ENCODE results near the gene ATPAF1. TPM values are rescaled to one million over a fixed set of nuclear protein-coding genes. Genes with fewer than 3 reads are reported as not detected.
A peak's percentile ranks its signal among the peaks of the same experiment; 100 is the strongest.

The ATPAF1 gene
- total and polyA plus RNA-seq, 5 donors, result 144 to 218 (median 177) TPM

DNA sequence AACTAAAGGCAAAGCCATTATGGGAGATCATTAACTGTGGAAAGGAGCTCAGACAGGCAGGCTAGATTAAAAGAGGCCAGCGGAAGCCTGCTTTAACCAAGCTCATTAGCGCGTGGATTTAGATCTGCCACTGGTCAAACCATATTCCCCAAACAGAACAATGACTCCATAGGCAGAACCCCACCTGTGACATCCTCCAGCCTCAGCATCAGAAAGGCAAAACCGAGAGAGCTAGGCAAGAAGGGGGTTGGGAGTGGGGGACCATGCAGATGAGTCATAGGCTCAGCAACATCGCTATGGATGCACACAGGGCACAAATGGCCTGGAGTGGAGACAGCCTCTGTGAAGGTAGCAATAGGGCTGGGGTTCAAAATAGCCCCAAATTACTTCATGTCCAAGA lies 84.7 kb downstream of the ATPAF1 start:
- Histone ChIP-seq H3K4me1 (ENCODE audit: control insufficient read depth, insufficient read depth, low read length) (no peaks in the 10 kb centered on the region), H3K9me3 (ENCODE audit: control insufficient read depth, low read length) (no peaks in the 10 kb centered on the region), H3K27ac (ENCODE audit: low read length) (no peak overlapping the region), H3K27me3 (ENCODE audit: control insufficient read depth, insufficient read depth) (no peaks in the 10 kb centered on the region), H3K4me3 (ENCODE audit: low read length) (no peak overlapping the region)
- intact Hi-C loops (cut with DNase I), result no loop called here
- WGBS, result 90% methylated on average over 5 of the region's 5 CpGs
- ATAC-seq (no peak), DNase-seq (no peak)

GRCh38 chr1:46582972-46583371 lies 85.2 kb downstream of the ATPAF1 start:
- Histone ChIP-seq H3K4me3 (ENCODE audit: low read length) (no peak overlapping the region), H3K9me3 (ENCODE audit: control insufficient read depth, low read length) (no peaks in the 10 kb centered on the region), H3K27ac (ENCODE audit: low read length) (no peak overlapping the region), H3K27me3 (ENCODE audit: control insufficient read depth, insufficient read depth) (no peaks in the 10 kb centered on the region), H3K4me1 (ENCODE audit: control insufficient read depth, insufficient read depth, low read length) (no peaks in the 10 kb centered on the region)
- DNase-seq, result peak in 1 of 3 donors; percentile 64
- WGBS, result 63% methylated on average over 7 of the region's 7 CpGs
- no peak for ATAC-seq
- intact Hi-C loops (cut with DNase I), result no loop called here

Other genes starting within 250 kb of the ATPAF1 start
- not detected for gene DMBX1, start 178.5 kb downstream of the ATPAF1 start, total RNA-seq
- not detected for gene DMBX1, start 178.5 kb downstream of the ATPAF1 start, polyA plus RNA-seq
- not detected for gene KNCN, start 116.7 kb downstream of the ATPAF1 start, total RNA-seq
- gene KNCN, start 116.7 kb downstream of the ATPAF1 start, polyA plus RNA-seq, result not detected
- gene MKNK1, start 64.1 kb downstream of the ATPAF1 start, total RNA-seq, result 10 to 100 TPM; 40.2 to 46.9 (median 43.4) TPM
- 27.8 TPM for gene MKNK1, start 64.1 kb downstream of the ATPAF1 start, polyA plus RNA-seq
- gene MOB3C, start 51.6 kb downstream of the ATPAF1 start, total RNA-seq, result 10 to 100 TPM; 14.1 to 20.9 (median 16.5) TPM
- 10.3 TPM for gene MOB3C, start 51.6 kb downstream of the ATPAF1 start, polyA plus RNA-seq
- gene TEX38, start 3.5 kb upstream of the ATPAF1 start, total RNA-seq, result not detected
- gene TEX38, start 3.5 kb upstream of the ATPAF1 start, polyA plus RNA-seq, result 0.14 TPM
- 10 to 100 TPM; 67.9 to 78.3 (median 75.5) TPM for gene EFCAB14, start 50.8 kb upstream of the ATPAF1 start, total RNA-seq
- 21.3 TPM for gene EFCAB14, start 50.8 kb upstream of the ATPAF1 start, polyA plus RNA-seq
- gene CYP4B1, start 130.7 kb upstream of the ATPAF1 start, total RNA-seq, result 1 to 10 TPM; 1.7 to 4.6 (median 2.2) TPM
- 7.5 TPM for gene CYP4B1, start 130.7 kb upstream of the ATPAF1 start, polyA plus RNA-seq

Data from right cardiac atrium (tissue), 5 donors.